HL-60 (cell line): ENCODE results near the gene RBM23.

ENCODE experiments used
- GABPA ChIP-seq: IDR thresholded peaks from 2 replicates; pipeline ENCODE4 v1.6.1; 2012; ENCODE audit warnings: low read depth
- POLR2AphosphoS5 ChIP-seq: IDR thresholded peaks from 2 replicates; pipeline ENCODE4 v1.6.1; 2012; ENCODE audit warnings: low read depth
- REST ChIP-seq: IDR thresholded peaks from 2 replicates; pipeline ENCODE4 v1.6.1; 2012; ENCODE audit warnings: low read depth; ENCODE audit not compliant: insufficient replicate concordance
- SPI1 ChIP-seq: IDR thresholded peaks from 2 replicates; pipeline ENCODE4 v1.6.1; 2012; ENCODE audit warnings: low read depth, mild to moderate bottlenecking, borderline replicate concordance
- TF ChIP-seq, protein P1 (sequence below): IDR thresholded peaks from one replicate; pipeline ENCODE4 v1.5.1; 2011; ENCODE audit warnings: low read length, control low read depth, inconsistent platforms; ENCODE audit not compliant: insufficient read depth

DNA sequence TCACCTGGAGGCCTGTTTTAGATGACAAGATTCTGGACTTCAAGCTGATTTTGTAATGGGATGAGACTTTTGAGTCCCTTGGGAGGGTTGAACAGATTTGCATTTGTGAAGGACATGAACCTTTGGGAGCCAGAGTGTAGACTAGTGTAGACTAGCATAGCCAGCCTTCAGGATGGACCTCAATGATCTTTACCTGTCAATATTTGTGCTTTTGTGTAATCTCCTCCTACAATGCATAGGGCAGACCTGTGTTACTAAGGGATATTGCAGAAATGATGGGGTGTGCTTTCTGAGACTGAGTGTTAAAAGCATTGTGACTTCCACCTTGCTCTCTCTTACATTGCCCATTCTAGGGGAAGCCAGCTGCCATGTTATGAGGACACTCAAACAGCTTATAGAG lies 57.3 kb downstream of the RBM23 start:
- TF ChIP-seq REST (no peak), POLR2AphosphoS5 (no peak), GABPA (no peak), SPI1 (no peak)
- TF ChIP-seq, protein P1, sequence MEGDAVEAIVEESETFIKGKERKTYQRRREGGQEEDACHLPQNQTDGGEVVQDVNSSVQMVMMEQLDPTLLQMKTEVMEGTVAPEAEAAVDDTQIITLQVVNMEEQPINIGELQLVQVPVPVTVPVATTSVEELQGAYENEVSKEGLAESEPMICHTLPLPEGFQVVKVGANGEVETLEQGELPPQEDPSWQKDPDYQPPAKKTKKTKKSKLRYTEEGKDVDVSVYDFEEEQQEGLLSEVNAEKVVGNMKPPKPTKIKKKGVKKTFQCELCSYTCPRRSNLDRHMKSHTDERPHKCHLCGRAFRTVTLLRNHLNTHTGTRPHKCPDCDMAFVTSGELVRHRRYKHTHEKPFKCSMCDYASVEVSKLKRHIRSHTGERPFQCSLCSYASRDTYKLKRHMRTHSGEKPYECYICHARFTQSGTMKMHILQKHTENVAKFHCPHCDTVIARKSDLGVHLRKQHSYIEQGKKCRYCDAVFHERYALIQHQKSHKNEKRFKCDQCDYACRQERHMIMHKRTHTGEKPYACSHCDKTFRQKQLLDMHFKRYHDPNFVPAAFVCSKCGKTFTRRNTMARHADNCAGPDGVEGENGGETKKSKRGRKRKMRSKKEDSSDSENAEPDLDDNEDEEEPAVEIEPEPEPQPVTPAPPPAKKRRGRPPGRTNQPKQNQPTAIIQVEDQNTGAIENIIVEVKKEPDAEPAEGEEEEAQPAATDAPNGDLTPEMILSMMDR = no peak
